Measurements from ENCODE around the gene MYRIP.
"Not testable (repeated sequence)": the region's sequence is repeated elsewhere in the genome, so short reads cannot be mapped to it uniquely, and the experiment has no call there.

Gene MYRIP

DNA sequence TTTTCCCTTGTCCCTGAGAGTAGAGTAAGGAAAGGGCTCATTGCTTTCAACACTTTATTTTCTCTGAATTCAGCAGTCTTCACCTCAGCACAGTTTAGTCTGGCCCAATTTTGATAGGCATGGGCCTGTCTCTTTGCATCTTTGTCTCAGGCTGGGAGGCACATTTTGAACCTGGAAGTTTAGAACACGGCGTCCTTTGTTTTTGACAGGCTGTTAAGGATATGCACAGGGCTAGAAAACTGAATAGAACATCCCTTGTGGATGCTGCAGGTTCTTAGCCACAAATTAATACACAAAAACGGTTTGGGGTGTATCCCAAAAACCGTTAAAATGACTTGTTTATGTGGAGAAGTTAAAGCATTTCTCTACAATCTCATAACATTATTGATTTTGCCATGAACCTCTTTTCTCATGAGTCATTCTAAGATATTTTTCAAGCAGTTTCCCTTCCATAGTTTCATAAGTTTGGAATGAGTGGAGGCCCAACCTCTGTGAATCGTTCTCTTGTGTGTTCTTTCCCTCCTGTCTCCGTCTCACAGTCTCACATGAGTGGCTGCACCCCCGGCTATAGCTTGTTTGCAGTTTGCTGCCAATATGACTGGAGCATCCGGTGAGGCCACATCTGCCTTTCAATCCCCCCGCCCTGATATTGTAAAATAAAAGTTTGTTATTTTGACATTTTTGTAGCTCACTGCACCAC, 307.2 kb downstream of the MYRIP start:
- Histone ChIP-seq H3K4me1 (ENCODE audit: insufficient read depth, low read length) (no peaks in the 10 kb centered on the region), H3K4me3 (ENCODE audit: low read depth in 1 of 2, low read length in 2 of 2) (no peak overlapping the region), H3K9ac (ENCODE audit: low read length) (no peak overlapping the region), H3K36me3 (ENCODE audit: insufficient read depth, low read length) (no peaks in the 10 kb centered on the region), H3K9me3 (ENCODE audit: low read length) (no peaks in the 10 kb centered on the region), H3K27me3 (ENCODE audit: control insufficient read depth in 1 of 2, insufficient read depth in 2 of 2, low read length in 2 of 2) (no peaks in the 10 kb centered on the region), H3K27ac (ENCODE audit: low read depth, low read length) (no peak overlapping the region)

DNA sequence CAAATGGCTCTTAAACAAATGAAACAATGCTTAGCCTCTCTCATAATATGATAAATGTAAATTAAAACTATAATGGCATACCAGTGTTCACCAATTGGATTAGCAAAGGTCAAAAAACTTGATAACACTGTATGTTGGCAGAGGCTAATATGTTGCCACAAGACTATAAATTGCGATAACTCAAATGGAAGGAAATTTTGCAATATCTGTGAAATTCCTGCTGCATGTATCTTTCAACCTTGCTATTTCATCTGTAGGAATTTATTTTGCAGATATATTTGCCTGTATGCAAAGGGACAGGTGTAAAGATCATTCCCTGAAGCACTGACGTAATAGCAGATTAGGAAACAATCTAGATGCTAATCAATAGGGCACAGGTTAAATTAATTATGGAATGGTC, 308.7 kb downstream of the MYRIP start:
- H3K27me3 ChIP-seq (ENCODE audit: control insufficient read depth in 1 of 2, insufficient read depth in 2 of 2, low read length in 2 of 2): no peaks in the 10 kb centered on the region
- H3K4me1 ChIP-seq (ENCODE audit: insufficient read depth, low read length): no peaks in the 10 kb centered on the region
- no peaks in the 10 kb centered on the region for H3K36me3 ChIP-seq (ENCODE audit: insufficient read depth, low read length)
- no peak overlapping the region for H3K4me3 ChIP-seq (ENCODE audit: low read depth in 1 of 2, low read length in 2 of 2)
- no peaks in the 10 kb centered on the region for H3K9me3 ChIP-seq (ENCODE audit: low read length)
- no peak overlapping the region for H3K9ac ChIP-seq (ENCODE audit: low read length)
- no peak overlapping the region for H3K27ac ChIP-seq (ENCODE audit: low read depth, low read length)

DNA sequence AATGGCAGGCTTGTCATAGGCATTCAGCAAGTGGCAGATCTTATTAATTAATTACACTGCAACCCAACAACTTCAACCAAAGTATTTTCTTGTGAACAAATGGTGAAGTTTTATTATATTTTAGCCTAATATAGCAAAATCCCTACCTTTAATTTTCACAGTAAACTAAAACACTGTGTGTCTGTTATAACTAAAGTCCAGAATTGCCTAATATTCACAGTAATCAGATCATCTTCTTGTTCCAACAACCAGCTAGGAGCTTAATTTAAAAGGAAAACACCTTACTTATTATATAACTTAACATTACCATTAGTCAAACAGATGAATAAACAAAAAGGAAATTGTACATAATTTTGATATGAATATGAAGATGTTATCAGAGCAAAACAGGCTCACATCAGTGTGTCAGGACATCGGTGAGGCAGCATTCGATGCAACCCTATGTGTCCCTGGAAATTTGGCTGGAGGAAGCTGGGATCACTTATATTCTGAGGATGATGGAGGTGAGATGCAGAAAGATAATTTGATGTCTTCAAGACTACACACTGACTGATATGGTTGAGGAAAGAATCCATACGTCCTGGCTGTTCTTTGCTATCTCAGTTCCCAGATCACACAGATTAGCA, 310.8 kb downstream of the MYRIP start:
- no peaks in the 10 kb centered on the region for H3K4me1 ChIP-seq (ENCODE audit: insufficient read depth, low read length)
- no peaks in the 10 kb centered on the region for H3K9me3 ChIP-seq (ENCODE audit: low read length)
- no peaks in the 10 kb centered on the region for H3K36me3 ChIP-seq (ENCODE audit: insufficient read depth, low read length)
- no peak overlapping the region for H3K4me3 ChIP-seq (ENCODE audit: low read depth in 1 of 2, low read length in 2 of 2)
- H3K27ac ChIP-seq (ENCODE audit: low read depth, low read length): no peak overlapping the region
- H3K27me3 ChIP-seq (ENCODE audit: control insufficient read depth in 1 of 2, insufficient read depth in 2 of 2, low read length in 2 of 2): no peaks in the 10 kb centered on the region
- no peak overlapping the region for H3K9ac ChIP-seq (ENCODE audit: low read length)

DNA sequence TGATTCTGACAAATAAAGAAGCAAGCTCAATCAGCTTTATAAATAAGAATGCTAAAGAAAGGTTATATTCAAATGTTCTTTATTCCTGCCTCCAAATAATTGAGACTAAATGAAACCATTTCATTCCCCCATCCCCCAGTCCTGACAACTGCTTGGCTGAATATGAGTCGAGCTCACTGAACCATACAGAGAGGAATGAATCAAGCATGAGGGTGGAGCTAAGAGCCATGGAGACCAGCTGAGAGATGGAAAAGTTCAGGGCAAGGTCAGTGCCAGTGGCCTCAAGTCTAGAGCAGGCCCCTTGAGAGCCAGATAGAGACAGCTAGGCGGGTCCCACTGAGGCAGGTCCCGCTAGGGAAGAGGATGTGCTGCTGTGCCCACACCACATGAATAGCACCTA, 311.4 kb downstream of the MYRIP start:
- Histone ChIP-seq H3K4me1 (ENCODE audit: insufficient read depth, low read length) (no peaks in the 10 kb centered on the region), H3K9ac (ENCODE audit: low read length) (no peak overlapping the region), H3K36me3 (ENCODE audit: insufficient read depth, low read length) (no peaks in the 10 kb centered on the region), H3K27me3 (ENCODE audit: control insufficient read depth in 1 of 2, insufficient read depth in 2 of 2, low read length in 2 of 2) (no peaks in the 10 kb centered on the region), H3K4me3 (ENCODE audit: low read depth in 1 of 2, low read length in 2 of 2) (no peak overlapping the region), H3K9me3 (ENCODE audit: low read length) (no peaks in the 10 kb centered on the region), H3K27ac (ENCODE audit: low read depth, low read length) (no peak overlapping the region)

DNA sequence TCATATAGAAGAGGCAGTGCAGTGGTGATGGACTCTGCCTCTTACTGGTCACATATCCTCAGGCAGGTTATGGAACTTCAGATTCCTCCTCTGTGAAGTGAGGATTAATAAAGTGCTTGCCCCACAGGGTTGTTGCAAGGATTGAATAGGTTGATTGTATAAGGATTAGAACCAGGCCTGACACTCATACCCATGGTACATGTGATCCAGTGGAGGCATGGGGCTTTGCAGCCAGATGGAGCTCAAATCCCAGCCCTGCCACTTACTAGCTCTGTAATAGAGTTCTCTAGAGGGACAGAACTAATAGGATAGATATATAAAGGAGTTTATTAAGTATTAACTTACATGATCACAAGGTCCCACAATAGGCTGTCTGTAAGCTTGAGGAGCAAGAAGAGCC, 315.5 kb downstream of the MYRIP start:
- no peaks in the 10 kb centered on the region for H3K4me1 ChIP-seq (ENCODE audit: insufficient read depth, low read length)
- H3K27me3 ChIP-seq (ENCODE audit: control insufficient read depth in 1 of 2, insufficient read depth in 2 of 2, low read length in 2 of 2): no peaks in the 10 kb centered on the region
- H3K36me3 ChIP-seq (ENCODE audit: insufficient read depth, low read length): no peaks in the 10 kb centered on the region
- H3K27ac ChIP-seq (ENCODE audit: low read depth, low read length): no peak overlapping the region
- no peak overlapping the region for H3K9ac ChIP-seq (ENCODE audit: low read length)
- no peaks in the 10 kb centered on the region for H3K9me3 ChIP-seq (ENCODE audit: low read length)
- H3K4me3 ChIP-seq (ENCODE audit: low read depth in 1 of 2, low read length in 2 of 2): no peak overlapping the region

DNA sequence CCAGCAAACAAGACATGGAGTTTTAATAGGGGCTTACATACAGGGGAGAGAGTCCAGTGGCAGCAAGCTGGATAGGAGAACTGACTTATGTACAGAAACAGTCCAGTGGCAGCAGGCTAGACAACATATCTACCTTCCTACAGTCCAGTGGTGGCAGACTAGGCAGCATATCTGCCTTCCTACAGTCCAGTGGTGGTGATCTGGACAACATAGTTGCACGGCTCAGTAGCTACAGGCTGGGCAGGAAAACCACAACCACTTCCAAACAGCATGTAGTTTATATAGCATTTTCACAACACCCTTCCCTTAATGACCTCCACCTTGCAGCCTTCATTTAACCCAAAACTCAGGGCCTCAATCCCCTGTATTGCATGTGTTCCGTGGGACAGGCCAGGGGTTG, 318.8 kb downstream of the MYRIP start:
- Histone ChIP-seq H3K36me3 (ENCODE audit: insufficient read depth, low read length) (no peaks in the 10 kb centered on the region), H3K9me3 (ENCODE audit: low read length) (no peaks in the 10 kb centered on the region), H3K9ac (ENCODE audit: low read length) (no peak overlapping the region), H3K4me1 (ENCODE audit: insufficient read depth, low read length) (no peaks in the 10 kb centered on the region), H3K27me3 (ENCODE audit: control insufficient read depth in 1 of 2, insufficient read depth in 2 of 2, low read length in 2 of 2) (no peaks in the 10 kb centered on the region), H3K27ac (ENCODE audit: low read depth, low read length) (no peak overlapping the region), H3K4me3 (ENCODE audit: low read depth in 1 of 2, low read length in 2 of 2) (no peak overlapping the region)

DNA sequence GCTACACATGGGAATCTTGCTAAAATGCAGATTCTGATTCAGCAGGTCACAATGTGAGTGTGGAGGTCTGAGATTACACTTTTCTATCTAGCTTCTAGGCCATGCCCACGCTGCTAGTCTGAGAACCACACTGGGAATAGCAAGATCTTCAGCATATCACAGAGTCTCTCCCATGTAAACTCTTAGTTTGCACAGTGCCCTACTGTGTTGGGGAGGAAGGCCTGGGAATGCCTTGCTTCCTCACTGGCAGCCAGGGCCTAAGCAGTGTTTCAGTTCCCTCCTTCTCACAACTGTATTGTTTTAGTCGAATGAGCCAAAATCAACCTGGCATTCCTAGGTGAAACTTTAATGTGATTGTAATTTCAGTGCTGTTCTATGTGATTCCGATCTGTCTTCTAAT, 320.1 kb downstream of the MYRIP start:
- H3K9me3 ChIP-seq (ENCODE audit: low read length): no peaks in the 10 kb centered on the region
- H3K4me3 ChIP-seq (ENCODE audit: low read depth in 1 of 2, low read length in 2 of 2): no peak overlapping the region
- no peaks in the 10 kb centered on the region for H3K4me1 ChIP-seq (ENCODE audit: insufficient read depth, low read length)
- H3K36me3 ChIP-seq (ENCODE audit: insufficient read depth, low read length): no peaks in the 10 kb centered on the region
- no peak overlapping the region for H3K9ac ChIP-seq (ENCODE audit: low read length)
- H3K27me3 ChIP-seq (ENCODE audit: control insufficient read depth in 1 of 2, insufficient read depth in 2 of 2, low read length in 2 of 2): no peaks in the 10 kb centered on the region
- H3K27ac ChIP-seq (ENCODE audit: low read depth, low read length): no peak overlapping the region

DNA sequence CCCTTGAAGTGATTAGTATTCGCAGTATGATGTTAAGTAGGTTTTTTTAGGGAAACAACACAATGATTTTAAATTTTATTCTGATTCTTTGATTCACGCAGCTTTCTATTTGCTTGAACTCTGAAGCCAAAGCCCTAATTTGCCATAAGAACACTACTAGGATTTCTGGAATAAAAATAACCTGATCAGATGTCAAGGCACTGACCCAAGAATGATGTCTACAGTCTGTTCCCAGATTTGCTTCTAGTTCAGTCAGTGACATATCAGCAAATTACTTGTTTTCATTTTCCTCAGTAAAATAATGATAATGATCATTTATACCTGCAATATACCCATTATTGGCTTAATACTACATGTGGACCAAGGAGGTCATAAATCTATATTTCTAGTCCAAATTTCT, 320.6 kb downstream of the MYRIP start:
- Histone ChIP-seq H3K27ac (ENCODE audit: low read depth, low read length) (no peak overlapping the region), H3K4me1 (ENCODE audit: insufficient read depth, low read length) (no peaks in the 10 kb centered on the region), H3K27me3 (ENCODE audit: control insufficient read depth in 1 of 2, insufficient read depth in 2 of 2, low read length in 2 of 2) (no peaks in the 10 kb centered on the region), H3K36me3 (ENCODE audit: insufficient read depth, low read length) (no peaks in the 10 kb centered on the region), H3K9me3 (ENCODE audit: low read length) (no peaks in the 10 kb centered on the region), H3K4me3 (ENCODE audit: low read depth in 1 of 2, low read length in 2 of 2) (no peak overlapping the region), H3K9ac (ENCODE audit: low read length) (no peak overlapping the region)

DNA sequence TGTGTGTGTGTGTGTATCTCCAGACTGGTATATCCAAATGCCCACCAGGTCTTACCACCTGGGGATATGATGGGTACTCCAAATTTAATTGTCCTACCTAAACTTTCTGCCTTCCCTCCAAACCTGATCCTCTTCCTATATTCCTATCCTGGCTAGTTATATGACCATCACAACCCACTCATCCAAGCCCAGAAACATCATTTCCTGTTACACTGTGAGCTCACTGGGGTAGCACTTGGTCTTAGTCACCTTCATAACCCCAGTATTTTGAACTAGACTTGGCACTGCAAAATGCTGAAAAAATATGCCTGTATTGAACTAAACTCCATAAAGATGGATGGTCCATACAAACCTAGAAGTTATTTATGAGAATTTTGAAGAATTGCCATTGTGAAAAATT, 321.3 kb downstream of the MYRIP start:
- H3K4me3 ChIP-seq (ENCODE audit: low read depth in 1 of 2, low read length in 2 of 2): no peak overlapping the region

DNA sequence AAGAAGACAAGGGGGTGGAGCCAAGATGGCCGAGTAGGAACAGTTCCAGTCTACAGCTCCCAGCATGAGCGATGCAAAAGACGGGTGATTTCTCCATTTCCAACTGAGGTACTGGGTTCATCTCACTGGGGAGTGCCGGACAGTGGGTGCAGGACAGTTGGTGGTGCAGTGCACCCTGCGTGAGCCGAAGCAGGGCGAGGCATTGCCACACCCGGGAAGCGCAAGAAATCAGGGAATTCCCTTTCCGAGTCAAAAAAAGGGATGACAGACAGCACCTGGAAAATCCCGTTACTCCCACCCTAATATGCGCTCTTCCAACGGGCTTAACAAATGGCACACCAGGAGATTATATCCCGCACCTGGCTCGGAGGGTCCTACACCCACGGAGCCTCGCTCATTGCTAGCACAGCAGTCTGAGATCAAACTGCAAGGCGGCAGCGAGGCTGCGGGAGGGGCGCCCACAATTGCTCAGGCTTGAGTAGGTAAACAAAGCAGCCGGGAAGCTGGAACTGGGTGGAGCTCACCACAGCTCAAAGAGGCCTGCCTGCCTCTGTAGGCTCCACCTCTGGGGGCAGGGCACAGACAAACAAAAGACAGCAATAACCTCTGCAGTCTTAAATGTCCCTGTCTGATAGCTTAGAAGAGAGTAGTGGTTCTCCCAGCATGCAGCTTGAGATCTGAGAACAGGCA, 324.6 kb downstream of the MYRIP start:
- H3K9me3 ChIP-seq (ENCODE audit: low read length); H3K9ac ChIP-seq (ENCODE audit: low read length); H3K4me1 ChIP-seq (ENCODE audit: insufficient read depth, low read length); H3K27me3 ChIP-seq (ENCODE audit: control insufficient read depth in 1 of 2, insufficient read depth in 2 of 2, low read length in 2 of 2); H3K4me3 ChIP-seq (ENCODE audit: low read depth in 1 of 2, low read length in 2 of 2); H3K36me3 ChIP-seq (ENCODE audit: insufficient read depth, low read length); H3K27ac ChIP-seq (ENCODE audit: low read depth, low read length): not testable (repeated sequence)

More for the DNA sequence above, 321.3 kb downstream of the MYRIP start:
- no peak overlapping the region for H3K27ac ChIP-seq (ENCODE audit: low read depth, low read length)
- H3K27me3 ChIP-seq (ENCODE audit: control insufficient read depth in 1 of 2, insufficient read depth in 2 of 2, low read length in 2 of 2): no peaks in the 10 kb centered on the region
- no peak overlapping the region for H3K9ac ChIP-seq (ENCODE audit: low read length)
- no peaks in the 10 kb centered on the region for H3K4me1 ChIP-seq (ENCODE audit: insufficient read depth, low read length)
- H3K36me3 ChIP-seq (ENCODE audit: insufficient read depth, low read length): no peaks in the 10 kb centered on the region
- H3K9me3 ChIP-seq (ENCODE audit: low read length): no peaks in the 10 kb centered on the region

DNA sequence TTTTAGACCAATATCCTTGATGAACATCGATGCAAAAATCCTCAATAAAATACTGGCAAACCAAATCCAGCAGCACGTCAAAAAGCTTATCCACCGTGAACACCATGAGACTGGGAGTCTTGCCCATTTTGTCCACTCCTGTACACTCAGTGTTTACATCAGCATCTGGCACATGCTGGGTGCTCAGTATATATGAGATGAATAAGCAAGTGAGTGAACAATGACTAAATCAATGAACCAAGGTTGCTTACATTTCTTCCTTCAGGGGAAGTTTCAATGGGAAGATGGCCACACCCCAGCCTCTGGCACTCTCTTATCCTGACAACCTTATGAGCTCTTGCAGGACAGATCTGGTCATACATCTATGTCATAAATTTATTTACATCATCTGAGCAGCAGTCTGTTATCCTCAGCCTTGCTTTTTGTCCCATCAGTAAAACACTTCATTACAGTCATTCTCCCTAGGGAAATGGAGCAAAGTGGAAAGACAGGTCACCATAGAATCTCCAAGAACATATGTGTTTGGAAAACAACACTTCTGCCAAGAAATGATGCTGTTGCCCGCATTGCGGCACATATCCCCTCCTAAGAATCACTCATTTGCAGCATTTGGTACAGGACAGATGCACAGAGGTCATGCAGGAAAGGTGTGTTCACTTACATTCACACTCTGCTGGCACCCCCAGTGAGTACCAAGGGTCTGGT, 328.3 kb downstream of the MYRIP start:
- Histone ChIP-seq H3K27me3 (ENCODE audit: control insufficient read depth in 1 of 2, insufficient read depth in 2 of 2, low read length in 2 of 2) (no peaks in the 10 kb centered on the region), H3K4me1 (ENCODE audit: insufficient read depth, low read length) (no peaks in the 10 kb centered on the region), H3K9ac (ENCODE audit: low read length) (no peak overlapping the region), H3K36me3 (ENCODE audit: insufficient read depth, low read length) (no peaks in the 10 kb centered on the region), H3K4me3 (ENCODE audit: low read depth in 1 of 2, low read length in 2 of 2) (no peak overlapping the region), H3K9me3 (ENCODE audit: low read length) (no peaks in the 10 kb centered on the region), H3K27ac (ENCODE audit: low read depth, low read length) (no peak overlapping the region)

Data from muscle layer of colon (tissue), 2 donors.